NCI-H1436 (cell line): ENCODE measurements around the gene TAF4B.
A peak's percentile ranks its signal among the peaks of the same experiment; 100 is the strongest.
"Not testable (repeated sequence)": the region's sequence is repeated elsewhere in the genome, so short reads cannot be mapped to it uniquely, and the experiment has no call there.

Experiments used
- DNase-seq: peaks from one replicate; lab custom pipeline; 2025; lab: John Stamatoyannopoulos, UW

TAF4B gene

GRCh38 chr18:26238718-26239117, 12.5 kb downstream of the TAF4B start:
- DNase-seq = not testable (repeated sequence)

GRCh38 chr18:26242392-26242791, 16.1 kb downstream of the TAF4B start:
- DNase-seq = not testable (repeated sequence)

GRCh38 chr18:26245434-26245833, 19.2 kb downstream of the TAF4B start:
- not testable (repeated sequence) for DNase-seq

DNA sequence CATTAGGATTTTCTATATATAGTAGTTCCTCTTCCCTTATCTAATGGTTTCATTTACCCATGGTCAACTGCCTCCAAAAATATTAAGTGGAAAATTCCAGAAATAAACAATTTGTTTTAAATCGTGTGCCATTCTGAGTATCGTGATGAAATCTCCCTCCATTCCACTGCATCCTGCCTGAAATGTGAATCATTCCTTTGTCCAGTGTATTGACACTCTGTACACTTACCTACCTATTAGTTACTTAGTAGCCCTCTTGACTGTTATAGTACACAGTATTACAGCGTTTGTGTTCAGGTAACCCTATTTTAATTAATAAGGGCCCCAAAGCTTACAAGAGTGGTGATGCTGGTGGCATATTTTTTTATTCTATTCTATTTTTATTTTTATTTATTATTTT, 26.2 kb downstream of the TAF4B start:
- no peak for DNase-seq

DNA sequence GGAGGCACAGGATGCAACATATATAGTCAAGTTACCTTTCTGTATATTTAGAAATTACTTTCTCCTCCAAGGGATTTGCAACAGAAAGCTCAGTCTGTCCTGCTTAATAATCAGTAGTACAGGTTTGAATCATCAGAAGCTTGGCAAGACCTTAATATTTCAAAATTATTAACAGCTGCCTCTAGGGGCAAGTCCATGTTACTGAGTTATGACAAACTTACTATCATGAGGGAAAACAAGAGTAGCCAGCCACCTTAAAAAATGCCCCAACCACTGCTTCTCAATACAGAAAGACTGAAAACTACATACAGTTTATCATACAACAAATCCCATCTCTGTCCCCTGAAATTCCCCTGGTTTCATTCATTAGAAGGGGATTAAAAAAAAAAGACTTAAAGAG, 28.6 kb downstream of the TAF4B start:
- DNase-seq = not testable (repeated sequence)

- DNase-seq = no peak
These were observed 29.7 kb downstream of the TAF4B start for GRCh38 chr18:26255695-26256622.

- DNase-seq = no peak
These were observed 32.5 kb downstream of the TAF4B start for GRCh38 chr18:26258711-26259110.

DNA sequence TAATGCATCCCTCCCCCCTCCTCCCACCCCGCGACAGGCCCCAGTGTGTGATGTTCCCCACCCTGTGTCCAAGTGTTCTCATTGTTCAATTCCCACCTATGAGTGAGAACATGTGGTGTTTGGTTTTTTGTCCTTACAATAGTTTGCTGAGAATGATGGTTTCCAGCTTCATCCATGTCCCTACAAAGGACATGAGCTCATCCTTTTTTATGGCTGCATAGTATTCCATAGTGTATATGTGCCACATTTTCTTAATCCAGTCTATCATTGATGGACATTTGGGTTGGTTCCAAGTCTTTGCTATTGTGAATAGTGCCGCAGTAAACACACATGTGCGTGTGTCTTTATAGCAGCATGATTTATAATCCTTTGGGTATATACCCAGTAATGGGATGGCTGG, 33.2 kb downstream of the TAF4B start:
- not testable (repeated sequence) for DNase-seq

DNA sequence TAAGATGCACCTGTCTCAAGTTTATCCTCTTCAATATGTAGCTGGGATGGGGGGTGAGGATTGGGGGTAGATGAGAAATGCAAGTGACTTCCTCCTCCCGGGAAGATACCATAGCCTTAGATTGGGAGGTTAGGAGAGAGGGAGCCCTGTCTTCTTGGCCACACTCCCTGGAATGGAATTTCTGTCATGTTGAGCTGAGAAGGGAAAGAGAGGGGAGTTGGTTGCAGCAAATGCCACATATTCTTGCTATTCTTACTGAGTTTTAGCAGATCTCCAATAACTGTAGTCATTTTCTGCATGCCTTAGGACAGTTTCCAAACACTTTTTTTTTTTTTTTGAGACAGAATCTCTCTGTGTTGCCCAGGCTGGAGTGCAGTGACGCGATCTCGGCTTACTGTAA, 35.9 kb downstream of the TAF4B start:
- DNase-seq = no peak

- DNase-seq = no peak
These were observed 41.2 kb downstream of the TAF4B start for GRCh38 chr18:26267357-26267930.

DNA sequence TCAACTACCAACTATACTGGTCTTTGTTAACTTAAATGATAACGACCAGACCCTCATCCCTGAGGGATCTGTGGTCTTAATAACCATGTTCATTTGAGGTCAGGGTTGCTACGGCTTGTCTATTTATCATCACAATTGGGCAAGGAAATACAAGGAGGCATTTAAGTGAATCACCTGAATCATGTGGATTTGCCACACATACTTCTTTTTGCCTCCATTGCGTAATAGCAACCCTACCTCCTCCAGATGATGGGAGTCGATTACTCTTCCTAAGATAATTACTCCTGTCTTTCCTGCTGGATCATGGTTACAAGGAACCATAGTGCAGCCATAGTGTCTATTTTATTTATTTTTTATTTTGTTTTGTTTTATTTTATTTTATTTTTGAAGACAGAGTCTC, 42.2 kb downstream of the TAF4B start:
- DNase-seq = no peak

GRCh38 chr18:26271917-26272549, 45.8 kb downstream of the TAF4B start:
- DNase-seq = no peak

DNA sequence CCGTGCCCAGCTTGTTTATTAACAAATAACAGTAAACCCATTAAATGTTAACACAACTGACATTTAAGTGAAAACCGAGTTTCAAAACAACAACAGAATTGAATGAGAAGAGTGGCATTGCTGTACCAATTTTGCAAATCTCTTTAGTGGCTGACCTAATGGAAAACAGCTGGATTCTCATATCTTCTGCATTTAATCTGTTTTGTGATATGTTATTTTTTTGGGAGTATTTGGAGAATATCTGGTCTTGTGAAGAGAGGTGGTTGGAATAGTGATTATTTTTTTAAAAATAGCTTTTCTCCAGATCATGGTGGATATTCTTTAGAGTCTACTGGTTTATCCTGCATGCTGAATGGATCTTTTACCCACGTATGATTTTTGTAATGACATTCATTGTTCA, 51.1 kb downstream of the TAF4B start:
- no peak for DNase-seq

DNA sequence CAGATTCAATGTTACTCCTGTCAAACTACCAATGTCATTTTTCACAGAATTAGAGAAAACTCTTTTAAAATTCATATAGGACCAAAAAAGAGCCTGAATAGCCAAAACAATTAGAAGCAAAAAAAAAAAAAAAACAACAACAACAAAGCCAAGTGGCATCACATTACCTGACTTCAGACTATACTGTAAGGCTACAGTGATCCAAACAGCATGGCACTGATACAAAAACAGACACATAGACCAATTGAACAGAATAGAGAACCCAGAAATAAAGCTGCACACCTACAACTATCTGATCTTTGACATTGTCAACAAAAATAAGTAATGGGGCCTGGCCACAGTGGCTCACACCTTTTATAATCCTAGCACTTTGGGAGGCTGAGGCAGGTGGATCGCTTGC, 53.2 kb downstream of the TAF4B start:
- DNase-seq = no peak

GRCh38 chr18:26286008-26286407, 59.8 kb downstream of the TAF4B start:
- DNase-seq = no peak

DNA sequence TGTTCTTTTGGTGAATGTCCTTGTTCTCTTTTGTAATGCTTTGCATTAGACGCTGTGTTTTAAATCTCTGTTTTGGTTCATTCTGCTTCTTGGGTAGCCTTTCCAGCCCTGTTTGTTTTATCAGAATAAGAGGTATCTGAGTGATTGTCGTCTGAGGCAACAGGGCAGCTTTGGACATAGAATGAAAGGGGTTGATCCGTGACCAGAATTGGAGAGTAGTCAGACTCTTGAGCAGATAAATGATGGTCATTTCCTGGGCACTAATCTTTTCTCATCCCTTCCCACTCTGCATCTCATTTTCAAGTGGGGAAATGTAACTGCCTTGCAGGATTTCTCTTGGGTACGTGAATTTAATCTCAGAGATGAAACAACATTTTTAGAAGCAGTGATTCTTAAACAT, 61.4 kb downstream of the TAF4B start:
- DNase-seq = no peak

DNA sequence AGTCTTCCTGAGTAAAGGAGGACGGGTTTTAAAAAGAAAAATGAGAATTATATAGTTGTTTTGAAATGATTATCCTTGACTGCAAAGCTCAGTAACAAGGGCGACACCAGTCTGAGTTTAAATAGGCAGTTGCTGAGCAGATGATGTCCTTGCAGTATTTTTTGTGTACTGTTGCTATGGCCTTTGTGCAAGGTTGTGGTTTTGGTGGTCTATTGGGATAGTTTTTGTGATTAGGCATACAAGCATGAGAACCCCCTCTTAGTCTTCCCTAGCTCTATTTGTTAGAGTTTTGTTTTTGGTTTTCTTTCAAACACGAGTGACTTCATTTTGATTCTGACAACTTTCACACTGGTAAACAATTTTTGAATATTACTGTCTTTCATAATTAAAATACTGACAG, 64.1 kb downstream of the TAF4B start:
- DNase-seq = no peak

- no peak for DNase-seq
These were observed 67.7 kb downstream of the TAF4B start for GRCh38 chr18:26293982-26294381.

GRCh38 chr18:26298107-26298506, 71.9 kb downstream of the TAF4B start:
- DNase-seq = no peak

- no peak for DNase-seq
These were observed 75.4 kb downstream of the TAF4B start for GRCh38 chr18:26301681-26302080.

GRCh38 chr18:26303222-26303621, 77.0 kb downstream of the TAF4B start:
- not testable (repeated sequence) for DNase-seq

GRCh38 chr18:26304511-26304910, 78.3 kb downstream of the TAF4B start:
- DNase-seq = no peak

DNA sequence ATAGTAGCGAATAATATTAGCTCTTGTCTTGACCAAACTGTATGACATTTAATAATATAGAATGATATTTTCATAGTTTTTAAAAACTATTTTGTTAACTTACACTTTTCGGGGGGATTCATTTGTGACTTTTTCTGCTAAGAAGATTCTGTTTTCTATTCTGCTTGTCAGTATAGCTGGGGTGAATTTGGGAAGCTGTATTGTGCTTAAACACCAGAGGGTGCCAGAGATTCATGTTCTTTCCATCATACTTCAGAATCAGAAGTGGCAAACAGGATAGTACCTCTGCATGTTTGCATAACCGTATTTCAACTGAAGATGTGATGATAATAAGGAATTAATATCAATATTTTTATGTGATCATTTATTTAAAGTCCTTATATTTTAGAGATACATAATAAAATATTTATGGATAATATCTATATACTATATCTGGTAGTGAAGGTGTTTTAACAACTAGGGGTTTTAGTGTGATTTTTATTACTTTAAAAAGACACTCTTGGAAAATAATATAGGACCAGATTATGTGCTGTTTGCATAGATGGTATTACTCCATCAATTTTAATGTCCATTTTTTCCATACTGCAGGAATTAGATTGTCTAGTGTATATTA, 81.0 kb downstream of the TAF4B start:
- DNase-seq = peak; percentile 54
